Measurements from ENCODE around the gene IL2RA. TPM values are rescaled to one million over a fixed set of nuclear protein-coding genes. Genes with fewer than 3 reads are reported as not detected.

The IL2RA gene
- total RNA-seq, 1 experiment from 2014 or later = not detected

DNA sequence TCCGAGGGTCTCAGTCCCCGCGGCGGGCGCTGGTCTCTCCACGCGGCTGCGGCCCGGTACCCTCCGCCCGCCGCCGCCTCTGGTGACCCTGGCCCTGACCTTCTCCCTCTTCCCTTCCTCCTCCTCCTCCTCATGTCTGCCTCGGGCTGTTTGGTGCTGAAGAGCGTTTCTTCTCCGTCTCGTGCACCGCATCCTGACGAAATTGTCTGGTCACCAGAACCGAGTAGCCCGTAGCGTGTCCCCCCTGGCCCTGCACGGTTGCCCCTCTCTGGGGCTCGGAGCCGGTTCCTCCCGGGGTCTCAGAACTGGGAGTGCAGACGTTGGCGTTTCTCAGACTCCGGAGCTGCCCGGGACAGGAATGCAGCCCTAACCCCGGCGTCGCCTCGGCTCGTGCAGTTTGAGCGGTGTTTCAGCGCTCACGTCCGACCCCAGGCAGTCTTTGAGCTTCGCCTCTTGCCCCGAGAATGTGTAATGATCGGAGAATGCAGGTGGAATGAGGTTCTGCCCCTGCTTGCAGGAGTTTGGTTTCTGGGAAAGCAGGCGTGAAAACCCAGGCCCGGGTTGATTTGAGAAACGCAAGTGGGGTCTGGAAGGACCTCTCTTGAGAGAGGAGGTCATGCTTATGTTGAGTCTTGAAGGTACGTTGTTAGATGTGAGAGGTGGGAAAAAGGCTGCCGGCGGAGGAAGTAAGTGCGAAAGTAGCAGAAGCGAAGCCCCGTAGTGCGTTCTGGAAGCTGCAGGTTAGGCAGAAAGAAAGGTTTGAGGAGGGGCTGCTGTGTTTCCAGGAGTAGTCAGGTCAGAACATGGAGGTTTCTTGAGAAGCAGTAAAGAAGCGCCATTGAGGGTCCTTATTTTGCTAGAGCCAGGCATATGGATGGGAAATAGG lies 27.4 kb upstream of the IL2RA start:
- no peaks in the 10 kb centered on the region for H3K79me1 ChIP-seq (ENCODE audit: insufficient read depth, low read depth, low read length, poor library complexity, severe bottlenecking)
- no peak overlapping the region for H2BK20ac ChIP-seq (ENCODE audit: low read depth, low read length, poor library complexity, severe bottlenecking)
- H3K18ac ChIP-seq (ENCODE audit: insufficient read length, low read depth, low read length) = peak overlapping the region; percentile 67
- no peaks in the 10 kb centered on the region; a peak in 1 of 7 replicates for H3K36me3 Mint-ChIP-seq (ENCODE audit: insufficient read depth in 1 of 3, low read depth in 3 of 3)
- H2BK12ac ChIP-seq (ENCODE audit: insufficient read length, low read depth, low read length) = no peak overlapping the region
- peak overlapping the region; percentile 78 for H3K14ac ChIP-seq (ENCODE audit: insufficient read depth, low read length)
- peaks cover 0 to 2% of the 10 kb centered on the region in 2 experiments; a peak in 2 of 5 replicates for H3K9me3 Mint-ChIP-seq
- H3K27ac Mint-ChIP-seq = peak overlapping the region in 2 of 3 experiments; percentile 73 to 97; a peak in 4 of 7 replicates
- H3K4me1 Mint-ChIP-seq = peaks cover 37 to 49% of the 10 kb centered on the region in 2 experiments
- peak overlapping the region; percentile 81 to 90 for H3K4me3 Mint-ChIP-seq
- no peak overlapping the region for H4K91ac ChIP-seq (ENCODE audit: insufficient read length, low read depth, low read length)
- H3K4ac ChIP-seq (ENCODE audit: low read depth, low read length) = no peak overlapping the region
- H3K56ac ChIP-seq (ENCODE audit: insufficient read length, low read depth, low read length) = no peak overlapping the region
- no peak overlapping the region for H4K8ac ChIP-seq (replicated peaks; ENCODE audit: insufficient read length, low read depth, low read length)
- no peaks in the 10 kb centered on the region for H3K9me3 ChIP-seq (ENCODE audit: control insufficient read depth, low read depth, low read length)
- TF ChIP-seq, protein P1, sequence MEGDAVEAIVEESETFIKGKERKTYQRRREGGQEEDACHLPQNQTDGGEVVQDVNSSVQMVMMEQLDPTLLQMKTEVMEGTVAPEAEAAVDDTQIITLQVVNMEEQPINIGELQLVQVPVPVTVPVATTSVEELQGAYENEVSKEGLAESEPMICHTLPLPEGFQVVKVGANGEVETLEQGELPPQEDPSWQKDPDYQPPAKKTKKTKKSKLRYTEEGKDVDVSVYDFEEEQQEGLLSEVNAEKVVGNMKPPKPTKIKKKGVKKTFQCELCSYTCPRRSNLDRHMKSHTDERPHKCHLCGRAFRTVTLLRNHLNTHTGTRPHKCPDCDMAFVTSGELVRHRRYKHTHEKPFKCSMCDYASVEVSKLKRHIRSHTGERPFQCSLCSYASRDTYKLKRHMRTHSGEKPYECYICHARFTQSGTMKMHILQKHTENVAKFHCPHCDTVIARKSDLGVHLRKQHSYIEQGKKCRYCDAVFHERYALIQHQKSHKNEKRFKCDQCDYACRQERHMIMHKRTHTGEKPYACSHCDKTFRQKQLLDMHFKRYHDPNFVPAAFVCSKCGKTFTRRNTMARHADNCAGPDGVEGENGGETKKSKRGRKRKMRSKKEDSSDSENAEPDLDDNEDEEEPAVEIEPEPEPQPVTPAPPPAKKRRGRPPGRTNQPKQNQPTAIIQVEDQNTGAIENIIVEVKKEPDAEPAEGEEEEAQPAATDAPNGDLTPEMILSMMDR (conservative IDR thresholded peaks at IDR 0.05) = no peak
- H2BK5ac ChIP-seq (ENCODE audit: insufficient read length, low read length) = no peak overlapping the region
- H2AFZ ChIP-seq (ENCODE audit: low read length) = no peak overlapping the region
- no peaks in the 10 kb centered on the region for H3K27me3 ChIP-seq (ENCODE audit: insufficient read depth, low read length)
- no peaks in the 10 kb centered on the region for H3K27me3 Mint-ChIP-seq (ENCODE audit: low read depth)
- H2AK5ac ChIP-seq (ENCODE audit: insufficient read length, low read length) = no peak overlapping the region
- no CpG with 5 or more reads among the region's 53 CpGs for WGBS (ENCODE audit: extremely low coverage, insufficient read length, low lambda C conversion rate)
- no peak overlapping the region for H3T11ph ChIP-seq (ENCODE audit: low read length)
- no peak overlapping the region for H3K27ac ChIP-seq (ENCODE audit: insufficient read length, low read depth, low read length)
- no peak overlapping the region for H2BK15ac ChIP-seq (ENCODE audit: low read depth, low read length)
- no peak overlapping the region for H3K23ac ChIP-seq (ENCODE audit: insufficient read length, low read depth, low read length)
- peaks cover 7% of the 10 kb centered on the region for H3K23me2 ChIP-seq (ENCODE audit: insufficient read length, low read depth, low read length, poor library complexity, severe bottlenecking)
- no peak overlapping the region for H2BK120ac ChIP-seq (ENCODE audit: low read depth, low read length, poor library complexity, severe bottlenecking)
- DNase-seq = peak; percentile 44
- peaks cover 3% of the 10 kb centered on the region for H4K20me1 ChIP-seq (ENCODE audit: control insufficient read depth, insufficient read depth, insufficient read length)
- H3K79me2 ChIP-seq (ENCODE audit: insufficient read depth, low read length) = peaks cover 35% of the 10 kb centered on the region; the same call in 1 of the 2 replicates
- H3K4me1 ChIP-seq (ENCODE audit: insufficient read depth, low read length) = peaks cover 4% of the 10 kb centered on the region; the same call in 1 of the 2 replicates
- no peak overlapping the region for H4K5ac ChIP-seq (ENCODE audit: insufficient read length, low read depth, low read length)
- peak overlapping the region; percentile 90 for H3K4me2 ChIP-seq (ENCODE audit: insufficient read depth, insufficient read length, low read length)
- H3K9ac ChIP-seq (ENCODE audit: extremely low read depth, insufficient read length, low read length) = peak overlapping the region; percentile 91

All from H9 (cell line).